Caco-2 (cell line): ENCODE results near the gene MRPL41. TPM values are rescaled to one million over a fixed set of nuclear protein-coding genes. Genes with fewer than 3 reads are reported as not detected.

Experiments
- BruUV-seq: library from RNA; stranded (reverse); fragments of 400-500 nt; replicated peaks from 2 replicates; lab custom pipeline; 2021; lab: Mats Ljungman, UMichigan
- CTCF ChIA-PET: fragments of 300-600 bp; sonication (Branson Sonifier 250); formaldehyde crosslinking; loops from one replicate; lab custom pipeline; 2022; ENCODE audit warnings: antibody characterized with exemption; lab: Charles Lee
- POLR2A ChIA-PET: fragments of 300-600 bp; sonication (Branson Sonifier 250); formaldehyde crosslinking; loops from one replicate; lab custom pipeline; 2022; ENCODE audit warnings: antibody characterized with exemption; lab: Charles Lee
- DNase-seq, 2 experiments: peaks; one replicate each; pipeline versions ENCODE4 v3.0.0 to v3.0.0-alpha.2; 2020 to 2022
- H3K27me3 ChIP-seq: replicated peaks from 2 replicates; pipeline ENCODE4 v1.6.0; 2011; ENCODE audit warnings: low read length; ENCODE audit not compliant: control insufficient read depth, insufficient read depth
- H3K36me3 ChIP-seq: 2 replicates; pipeline ENCODE4 v1.5.1; 2011; ENCODE audit warnings: low read length; ENCODE audit not compliant: control insufficient read depth, insufficient read depth
- H3K4me1 ChIP-seq: fragments of 250-450 bp; sonication (Bioruptor Pico); 2 replicates; pipeline ENCODE4 v1.5.1; 2020; ENCODE audit warnings: mild to moderate bottlenecking
- H3K4me3 ChIP-seq: 2 replicates; pipeline ENCODE4 v1.5.1; 2011; ENCODE audit warnings: low read depth, mild to moderate bottlenecking, control low read depth, low read length
- H3K9me3 ChIP-seq: fragments of 250-450 bp; sonication (Bioruptor Pico); 2 replicates; pipeline ENCODE4 v1.5.1; 2020; ENCODE audit warnings: mild to moderate bottlenecking, moderate library complexity
- H3K27ac Mint-ChIP-seq: one replicate; pipeline ENCODE4 v1.8.0; 2022; ENCODE audit warnings: mixed read lengths; ENCODE audit not compliant: unreplicated experiment
- H3K27me3 Mint-ChIP-seq: one replicate; pipeline ENCODE4 v1.8.0; 2022; ENCODE audit warnings: mixed read lengths; ENCODE audit not compliant: insufficient read depth, unreplicated experiment
- H3K36me3 Mint-ChIP-seq: one replicate; pipeline ENCODE4 v1.8.0; 2022; ENCODE audit warnings: mild to moderate bottlenecking, mixed read lengths; ENCODE audit not compliant: insufficient read depth, unreplicated experiment
- H3K4me1 Mint-ChIP-seq: one replicate; pipeline ENCODE4 v1.8.0; 2022; ENCODE audit warnings: low read depth, mixed read lengths; ENCODE audit not compliant: unreplicated experiment
- H3K4me3 Mint-ChIP-seq: one replicate; pipeline ENCODE4 v1.8.0; 2022; ENCODE audit warnings: mild to moderate bottlenecking, moderate library complexity, mixed read lengths; ENCODE audit not compliant: unreplicated experiment
- H3K9me3 Mint-ChIP-seq: one replicate; pipeline ENCODE4 v1.8.0; 2022; ENCODE audit warnings: mixed read lengths; ENCODE audit not compliant: unreplicated experiment
- intact Hi-C: fragments of 100-400 bp; cut with micrococcal nuclease; formaldehyde crosslinking; loops from one replicate; pipeline ENCODE4 v1.10.0; 2022; ENCODE audit not compliant: unreplicated experiment
- total RNA-seq: library from RNA; stranded (reverse); gene quantifications from 2 replicates; pipeline ENCODE4 v1.2.3, GENCODE V29; 2022
- TF ChIP-seq, protein P1 (sequence below), 2 experiments: fragments of 200-600 bp in 1 of 2; IDR thresholded peaks; 1 replicate in 1 of 2; 2 replicates in 1 of 2; pipeline versions ENCODE4 v1.5.1 to v1.8.0; 2011 to 2022; ENCODE audit warnings: antibody characterized with exemption in 1 of 2, control low read depth in 1 of 2, inconsistent platforms in 1 of 2, low read depth in 1 of 2, low read length in 1 of 2, mild to moderate bottlenecking in 1 of 2, moderate library complexity in 1 of 2; ENCODE audit not compliant: insufficient read depth in 1 of 2, severe bottlenecking in 1 of 2, unreplicated experiment in 1 of 2

The MRPL41 gene
- total RNA-seq, 1 experiment from 2014 or later: 44.2 TPM

DNA sequence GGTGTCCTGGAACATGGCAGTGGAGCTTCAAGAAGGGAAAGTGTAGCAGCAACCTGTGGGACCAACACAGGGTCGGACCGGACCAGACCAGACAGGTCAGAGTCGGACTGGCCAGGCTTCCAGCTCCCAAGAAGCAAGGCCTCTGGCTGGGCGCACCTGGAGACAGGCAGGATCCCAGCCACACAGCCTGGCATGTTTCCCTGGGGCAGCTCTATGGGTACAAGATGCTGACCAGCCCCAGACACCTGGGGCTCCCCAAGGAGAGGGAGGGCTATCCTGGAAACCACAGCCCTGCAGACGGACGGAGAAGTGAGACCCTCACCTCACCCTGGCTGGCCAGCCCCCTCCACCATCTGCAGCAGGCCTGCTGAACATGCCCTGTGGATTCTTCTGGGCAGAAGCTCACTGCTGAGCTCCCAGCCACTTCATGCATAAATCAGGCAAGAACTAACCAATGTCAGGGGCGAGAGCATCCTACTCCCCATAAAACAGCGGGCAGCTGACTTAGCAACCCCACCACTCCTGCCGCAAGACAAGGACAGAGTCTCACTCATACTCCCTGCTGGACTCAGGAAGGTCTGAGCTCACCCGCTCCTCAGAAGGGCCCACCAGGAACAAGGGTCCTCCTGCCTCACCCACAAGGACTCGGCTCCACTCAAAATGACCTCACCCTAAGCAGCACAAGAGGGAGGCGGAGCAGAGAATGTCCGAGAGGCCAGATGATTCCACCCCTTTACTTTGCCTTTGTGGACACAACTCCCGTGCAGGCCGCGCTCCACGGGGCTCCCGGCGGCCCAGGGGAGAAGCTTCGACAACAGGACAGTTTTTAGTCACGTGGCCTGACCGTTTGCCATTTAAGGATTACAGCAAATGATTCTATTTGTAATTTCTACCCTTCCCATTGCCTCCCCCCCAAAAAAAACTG lies 29.9 kb downstream of the MRPL41 start:
- no peaks in the 10 kb centered on the region for H3K27me3 Mint-ChIP-seq
- TF ChIP-seq, protein P1, sequence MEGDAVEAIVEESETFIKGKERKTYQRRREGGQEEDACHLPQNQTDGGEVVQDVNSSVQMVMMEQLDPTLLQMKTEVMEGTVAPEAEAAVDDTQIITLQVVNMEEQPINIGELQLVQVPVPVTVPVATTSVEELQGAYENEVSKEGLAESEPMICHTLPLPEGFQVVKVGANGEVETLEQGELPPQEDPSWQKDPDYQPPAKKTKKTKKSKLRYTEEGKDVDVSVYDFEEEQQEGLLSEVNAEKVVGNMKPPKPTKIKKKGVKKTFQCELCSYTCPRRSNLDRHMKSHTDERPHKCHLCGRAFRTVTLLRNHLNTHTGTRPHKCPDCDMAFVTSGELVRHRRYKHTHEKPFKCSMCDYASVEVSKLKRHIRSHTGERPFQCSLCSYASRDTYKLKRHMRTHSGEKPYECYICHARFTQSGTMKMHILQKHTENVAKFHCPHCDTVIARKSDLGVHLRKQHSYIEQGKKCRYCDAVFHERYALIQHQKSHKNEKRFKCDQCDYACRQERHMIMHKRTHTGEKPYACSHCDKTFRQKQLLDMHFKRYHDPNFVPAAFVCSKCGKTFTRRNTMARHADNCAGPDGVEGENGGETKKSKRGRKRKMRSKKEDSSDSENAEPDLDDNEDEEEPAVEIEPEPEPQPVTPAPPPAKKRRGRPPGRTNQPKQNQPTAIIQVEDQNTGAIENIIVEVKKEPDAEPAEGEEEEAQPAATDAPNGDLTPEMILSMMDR (IDR thresholded peaks at IDR 0.05; ENCODE audit: insufficient read depth in 1 of 2, low read depth in 1 of 2, low read length in 1 of 2, severe bottlenecking in 1 of 2, unreplicated experiment in 1 of 2): no peak
- Histone ChIP-seq H3K36me3 (peaks cover 3% of the 10 kb centered on the region; the same call in 1 of the 2 replicates), H3K27me3 (no peaks in the 10 kb centered on the region), H3K4me3 (no peak overlapping the region), H3K9me3 (no peaks in the 10 kb centered on the region), H3K4me1 (peaks cover 13% of the 10 kb centered on the region)
- H3K4me1 Mint-ChIP-seq: no peaks in the 10 kb centered on the region
- ChIA-PET POLR2A (interaction anchor here (0.6 kb wide), 2 partner anchors 8 to 30 kb away, joined by 3 to 6 read pairs; no protein-coding TSS in a partner anchor), CTCF (interaction anchor here (0.6 to 2.1 kb wide), 4 partner anchors 9 to 622 kb away, joined by 3 to 6 read pairs (median 4); partner anchors contain the start of gene ZMYND19)
- peaks cover 58% of the 10 kb centered on the region for H3K36me3 Mint-ChIP-seq
- intact Hi-C loops: no loop called here
- no TSS peak for BruUV-seq
- H3K27ac Mint-ChIP-seq: no peak overlapping the region
- no peak for DNase-seq
- H3K9me3 Mint-ChIP-seq: no peaks in the 10 kb centered on the region
- H3K4me3 Mint-ChIP-seq: no peak overlapping the region

DNA sequence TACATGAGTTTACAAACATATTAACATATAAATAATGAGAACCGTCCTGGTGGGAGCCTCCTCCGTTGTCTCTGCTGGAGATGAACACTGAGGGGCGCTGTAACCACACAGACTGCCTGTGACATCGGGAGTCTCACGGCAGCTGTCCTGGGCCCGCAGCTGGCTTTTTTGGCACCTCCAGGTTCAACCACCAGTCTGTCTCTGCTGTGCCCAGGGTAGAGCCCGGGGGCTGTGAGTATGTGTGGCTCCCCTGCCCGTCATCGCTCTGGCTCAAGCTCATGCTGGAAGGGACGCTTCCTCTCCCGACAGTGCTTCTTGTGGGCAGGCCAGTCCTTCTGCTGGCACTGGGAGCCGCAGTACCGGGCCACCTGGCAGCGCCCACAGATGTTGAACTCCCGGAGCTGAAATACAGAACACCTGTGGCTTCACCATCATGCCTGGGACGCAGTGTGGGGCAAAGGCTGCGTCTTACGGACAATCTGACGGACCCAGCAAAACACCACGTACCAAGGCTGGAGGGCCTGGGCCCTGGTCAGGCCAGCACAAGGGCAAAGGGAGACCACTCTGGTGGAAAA lies 30.7 kb downstream of the MRPL41 start:
- ChIA-PET POLR2A (interaction anchor here (0.6 kb wide), 1 partner anchor 30 kb away, joined by 3 read pairs; no protein-coding TSS in a partner anchor), CTCF (interaction anchor here (0.6 to 2.1 kb wide), 3 partner anchors 9 to 622 kb away, joined by 3 to 6 read pairs (median 5); partner anchors contain the start of gene ZMYND19)
- Histone ChIP-seq H3K9me3 (no peaks in the 10 kb centered on the region), H3K27me3 (no peaks in the 10 kb centered on the region), H3K4me3 (no peak overlapping the region), H3K4me1 (peaks cover 9% of the 10 kb centered on the region), H3K36me3 (peaks cover 3% of the 10 kb centered on the region; the same call in 1 of the 2 replicates)
- no TSS peak for BruUV-seq
- Mint-ChIP-seq H3K9me3 (no peaks in the 10 kb centered on the region), H3K36me3 (peaks cover 54% of the 10 kb centered on the region), H3K27ac (no peak overlapping the region), H3K4me1 (no peaks in the 10 kb centered on the region), H3K27me3 (no peaks in the 10 kb centered on the region), H3K4me3 (no peak overlapping the region)
- TF ChIP-seq, protein P1 (IDR thresholded peaks at IDR 0.05; ENCODE audit: insufficient read depth in 1 of 2, low read depth in 1 of 2, low read length in 1 of 2, severe bottlenecking in 1 of 2, unreplicated experiment in 1 of 2): peak in 1 of 2 experiments; percentile 2
- intact Hi-C loops: no loop called here
- peak in 1 of 2 experiments; percentile 39 for DNase-seq

DNA sequence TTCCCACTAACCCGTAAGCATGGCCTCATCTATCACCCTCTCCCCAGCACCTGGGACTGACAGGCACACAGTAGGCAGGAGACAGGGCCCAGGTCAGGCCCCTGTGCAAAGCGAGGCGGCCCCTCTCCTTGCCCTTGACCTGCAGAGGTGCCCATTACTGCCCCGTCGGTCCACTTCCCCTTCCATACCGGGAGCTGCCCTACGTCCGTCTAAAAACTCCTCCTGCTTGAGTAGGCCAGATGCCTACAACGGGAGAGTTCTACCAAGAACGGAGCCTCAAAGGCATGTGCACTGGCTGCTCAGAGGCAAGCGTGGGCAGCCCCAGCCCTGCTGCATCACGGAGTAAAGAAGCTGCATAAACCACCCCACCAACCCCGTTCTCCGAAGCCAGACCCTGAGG lies 31.7 kb downstream of the MRPL41 start:
- ChIA-PET POLR2A (no interaction called here), CTCF (no interaction called here)
- Histone ChIP-seq H3K4me3 (no peak overlapping the region), H3K9me3 (no peaks in the 10 kb centered on the region), H3K4me1 (peaks cover 4% of the 10 kb centered on the region), H3K27me3 (no peaks in the 10 kb centered on the region), H3K36me3 (peaks cover 3% of the 10 kb centered on the region)
- intact Hi-C loops: no loop called here
- no peak for DNase-seq
- no peaks in the 10 kb centered on the region for H3K9me3 Mint-ChIP-seq
- no peaks in the 10 kb centered on the region for H3K27me3 Mint-ChIP-seq
- no peak overlapping the region for H3K27ac Mint-ChIP-seq
- no TSS peak for BruUV-seq
- H3K4me1 Mint-ChIP-seq: no peaks in the 10 kb centered on the region
- H3K36me3 Mint-ChIP-seq: peaks cover 52% of the 10 kb centered on the region
- TF ChIP-seq, protein P1 (IDR thresholded peaks at IDR 0.05; ENCODE audit: insufficient read depth in 1 of 2, low read depth in 1 of 2, low read length in 1 of 2, severe bottlenecking in 1 of 2, unreplicated experiment in 1 of 2): no peak
- no peak overlapping the region for H3K4me3 Mint-ChIP-seq
